Stromal cell of bone marrow (primary cell): ENCODE measurements around the gene LY6G5B.
A peak's percentile ranks its signal among the peaks of the same experiment; 100 is the strongest.

Experiments used
- DNase-seq: peaks from one replicate; pipeline ENCODE4 v3.0.0-alpha.2; 2012; ENCODE audit warnings: low read depth

LY6G5B gene

GRCh38 chr6:31641370-31641769 is 28.4 kb upstream of the LY6G5B start:
- no peak for DNase-seq

GRCh38 chr6:31642798-31643570 is 26.8 kb upstream of the LY6G5B start:
- no peak for DNase-seq

- DNase-seq: no peak
Measured at GRCh38 chr6:31643818-31644454, 25.8 kb upstream of the LY6G5B start.

- no peak for DNase-seq
Measured at GRCh38 chr6:31645325-31645724, 24.5 kb upstream of the LY6G5B start.

- DNase-seq: peak; percentile 79
Measured at GRCh38 chr6:31651602-31652191, 18.1 kb upstream of the LY6G5B start.

- no peak for DNase-seq
Measured at GRCh38 chr6:31652925-31653724, 16.7 kb upstream of the LY6G5B start.

- no peak for DNase-seq
Measured at GRCh38 chr6:31654574-31655348, 15.0 kb upstream of the LY6G5B start.

GRCh38 chr6:31655349-31656237 is 14.2 kb upstream of the LY6G5B start, which contains the start of gene APOM:
APOM (plus strand) TSS chr6:31655894; CDS start chr6:31655967, 73 bp downstream.
- no peak for DNase-seq

GRCh38 chr6:31657406-31658157 is 12.2 kb upstream of the LY6G5B start:
- DNase-seq: no peak

GRCh38 chr6:31658158-31658688 is 11.6 kb upstream of the LY6G5B start:
- no peak for DNase-seq

GRCh38 chr6:31658983-31659648 is 10.7 kb upstream of the LY6G5B start:
- DNase-seq: no peak

- no peak for DNase-seq
Measured at GRCh38 chr6:31659649-31660380, 10.0 kb upstream of the LY6G5B start.

GRCh38 chr6:31660381-31661261 is 9.2 kb upstream of the LY6G5B start, which contains the start of gene C6orf47:
C6orf47 (minus strand) TSS chr6:31660778; CDS start chr6:31659947, 831 bp downstream.
- peak; percentile 59 for DNase-seq

- DNase-seq: no peak
Measured at GRCh38 chr6:31661262-31662123, 8.3 kb upstream of the LY6G5B start.

GRCh38 chr6:31662124-31662723 is 7.6 kb upstream of the LY6G5B start:
- DNase-seq: no peak
